Umbilical cord (tissue), 2 donors: ENCODE measurements around the gene LGR6. TPM values are rescaled to one million over a fixed set of nuclear protein-coding genes. Genes with fewer than 3 reads are reported as not detected.
"Not testable (repeated sequence)": the region's sequence is repeated elsewhere in the genome, so short reads cannot be mapped to it uniquely, and the experiment has no call there.

ENCODE experiments used
- DNase-seq: peaks from one replicate; pipeline ENCODE4 v3.0.0-alpha.2; 2015; ENCODE audit warnings: low spot score
- total RNA-seq: library from RNA; depleted of rRNA; stranded (reverse); fragments of >200 nt; gene quantifications from one replicate; pipeline ENCODE4 v1.2.3, GENCODE V29; 2014; ENCODE audit warnings: low replicate concordance; ENCODE audit not compliant: insufficient read depth

Gene LGR6
- total RNA-seq, 1 donor from 2014 or later, result 0.24 TPM

GRCh38 chr1:202240226-202240625, 46.6 kb downstream of the LGR6 start:
- DNase-seq, result not testable (repeated sequence)

GRCh38 chr1:202240956-202241355, 47.4 kb downstream of the LGR6 start:
- no peak for DNase-seq

- no peak for DNase-seq
These were observed 47.9 kb downstream of the LGR6 start for GRCh38 chr1:202241376-202242079.

GRCh38 chr1:202242080-202242419, 48.5 kb downstream of the LGR6 start:
- no peak for DNase-seq

GRCh38 chr1:202243006-202243405, 49.4 kb downstream of the LGR6 start:
- no peak for DNase-seq

GRCh38 chr1:202244841-202245261, 51.3 kb downstream of the LGR6 start:
- no peak for DNase-seq

- no peak for DNase-seq
These were observed 51.8 kb downstream of the LGR6 start for GRCh38 chr1:202245391-202245790.

GRCh38 chr1:202247104-202247503, 53.5 kb downstream of the LGR6 start:
- DNase-seq, result no peak

GRCh38 chr1:202247837-202248795, 54.5 kb downstream of the LGR6 start:
- no peak for DNase-seq

- DNase-seq, result no peak
These were observed 55.3 kb downstream of the LGR6 start for GRCh38 chr1:202248861-202249260.

- no peak for DNase-seq
These were observed 55.8 kb downstream of the LGR6 start for GRCh38 chr1:202249436-202249835.

- DNase-seq, result no peak
These were observed 56.2 kb downstream of the LGR6 start for GRCh38 chr1:202249846-202250245.

- DNase-seq, result no peak
These were observed 57.4 kb downstream of the LGR6 start for GRCh38 chr1:202250982-202251381.

- DNase-seq, result no peak
These were observed 58.0 kb downstream of the LGR6 start for GRCh38 chr1:202251424-202252256.

- no peak for DNase-seq
These were observed 58.7 kb downstream of the LGR6 start for GRCh38 chr1:202252271-202252670.

- no peak for DNase-seq
These were observed 61.1 kb downstream of the LGR6 start for GRCh38 chr1:202254454-202255252.

GRCh38 chr1:202255343-202255742, 61.7 kb downstream of the LGR6 start:
- no peak for DNase-seq

GRCh38 chr1:202259705-202260104, 66.1 kb downstream of the LGR6 start:
- DNase-seq, result no peak

GRCh38 chr1:202261209-202261958, 67.8 kb downstream of the LGR6 start:
- DNase-seq, result not testable (repeated sequence)

GRCh38 chr1:202263628-202264027, 70.0 kb downstream of the LGR6 start:
- DNase-seq, result no peak
